GM19240 (cell line): ENCODE results near the gene MYO7B.
A peak's percentile ranks its signal among the peaks of the same experiment; 100 is the strongest.
"Not testable (repeated sequence)": the region's sequence is repeated elsewhere in the genome, so short reads cannot be mapped to it uniquely, and the experiment has no call there.

Experiments
- DNase-seq: peaks from one replicate; pipeline ENCODE4 v3.0.0; 2011; ENCODE audit warnings: low spot score; ENCODE audit not compliant: insufficient read length

MYO7B gene

GRCh38 chr2:127523269-127523939, 12.1 kb upstream of the MYO7B start:
- no peak for DNase-seq

DNA sequence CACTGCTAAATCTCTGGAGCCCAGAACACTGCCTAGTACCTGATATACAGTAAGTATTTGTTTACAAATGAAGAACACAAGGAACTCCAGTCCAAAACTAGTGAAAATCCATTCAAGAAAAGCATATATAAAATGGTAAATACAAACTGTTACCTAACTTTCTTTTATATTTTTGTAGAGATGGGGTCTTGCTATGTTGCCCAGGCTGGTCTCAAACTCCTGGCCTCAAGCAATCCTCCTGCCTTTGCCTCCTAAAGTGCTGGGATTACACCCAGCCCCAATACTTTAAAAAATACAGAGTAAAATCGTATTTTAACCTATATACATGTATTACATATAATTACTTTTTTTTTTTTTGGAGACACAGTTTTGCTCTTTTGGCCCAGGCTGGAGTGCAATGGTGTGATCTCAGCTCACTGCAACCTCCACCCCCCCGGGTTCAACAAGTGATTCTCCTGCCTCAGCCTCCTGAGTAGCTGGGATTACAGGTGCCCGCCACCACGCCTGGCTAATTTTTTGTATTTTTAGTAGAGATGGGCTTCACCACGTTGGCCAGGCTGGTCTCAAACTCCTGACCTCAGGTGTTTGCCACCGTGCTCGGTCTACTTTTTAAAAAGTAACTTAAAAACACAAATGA, 11.2 kb upstream of the MYO7B start:
- not testable (repeated sequence) for DNase-seq

DNA sequence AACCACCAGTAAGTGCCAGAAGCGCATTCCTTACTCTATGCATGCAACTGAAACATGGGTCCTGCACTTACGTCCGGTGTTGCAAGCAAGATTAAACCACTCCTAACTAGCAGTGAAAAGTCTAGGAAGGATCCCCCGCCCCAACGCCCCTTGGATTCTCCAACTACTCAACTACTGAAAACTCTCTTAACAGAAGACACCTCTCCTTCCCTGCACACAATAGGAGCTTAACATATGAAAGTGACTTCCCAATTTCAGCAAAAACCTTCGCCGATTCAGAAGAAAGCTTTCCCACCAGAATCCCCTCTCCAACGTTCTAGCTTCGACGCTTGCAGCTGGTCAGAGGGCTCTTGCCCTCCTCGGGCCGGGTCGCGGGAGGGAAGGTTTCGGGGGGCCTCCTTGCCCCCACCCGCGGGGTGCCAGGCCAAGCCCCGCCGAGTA, 9.8 kb upstream of the MYO7B start:
- DNase-seq: no peak

DNA sequence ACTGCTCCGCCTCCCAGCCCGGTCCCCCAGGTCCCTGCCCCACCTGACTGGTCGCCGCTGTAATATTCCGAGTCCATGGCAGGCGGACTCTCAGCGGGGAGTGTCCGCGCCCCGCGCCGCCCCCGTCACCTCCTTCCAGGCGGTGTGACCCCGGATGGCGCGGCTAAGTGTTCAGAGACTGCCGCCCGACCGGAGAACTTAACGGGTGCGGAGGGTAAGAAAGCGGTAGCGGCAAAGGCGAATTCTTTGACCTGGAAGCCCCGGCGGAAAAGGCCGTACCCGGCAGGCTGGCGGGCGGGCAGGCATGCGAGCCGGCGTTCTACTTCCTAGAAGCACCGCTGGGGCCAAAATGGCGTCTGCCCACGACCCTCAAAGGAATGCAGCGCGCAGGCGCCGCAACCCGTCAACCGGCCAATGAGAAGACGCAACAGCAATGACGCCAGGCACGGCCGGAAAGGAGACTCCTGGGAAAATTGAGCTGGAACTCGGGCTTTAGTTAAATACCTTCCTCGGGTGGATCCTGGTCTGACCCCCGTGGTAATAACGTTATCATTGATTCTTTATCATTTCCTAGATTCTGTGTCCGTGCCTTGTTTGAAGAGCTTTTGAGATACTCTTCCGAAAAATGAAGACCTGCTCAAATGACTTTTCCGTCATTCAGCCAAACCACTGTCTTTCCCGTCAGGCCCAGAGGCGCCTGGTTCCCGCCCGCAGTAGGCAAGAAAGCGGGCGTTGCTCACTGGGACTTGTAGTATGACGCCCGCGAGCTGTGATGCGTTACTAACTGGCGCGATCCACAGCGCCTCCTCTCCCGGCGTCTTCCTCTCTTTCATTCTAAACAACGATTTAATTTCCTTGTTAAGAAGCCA, 9.1 kb upstream of the MYO7B start, which contains the start of gene IWS1:
Gene IWS1, minus strand, starts transcription at position 358 of the 869 bp plus-strand sequence. Its CDS starts 281 bp downstream, at position 77.
- peak; percentile 90 for DNase-seq

GRCh38 chr2:127527001-127527804, 8.3 kb upstream of the MYO7B start:
- DNase-seq: no peak

DNA sequence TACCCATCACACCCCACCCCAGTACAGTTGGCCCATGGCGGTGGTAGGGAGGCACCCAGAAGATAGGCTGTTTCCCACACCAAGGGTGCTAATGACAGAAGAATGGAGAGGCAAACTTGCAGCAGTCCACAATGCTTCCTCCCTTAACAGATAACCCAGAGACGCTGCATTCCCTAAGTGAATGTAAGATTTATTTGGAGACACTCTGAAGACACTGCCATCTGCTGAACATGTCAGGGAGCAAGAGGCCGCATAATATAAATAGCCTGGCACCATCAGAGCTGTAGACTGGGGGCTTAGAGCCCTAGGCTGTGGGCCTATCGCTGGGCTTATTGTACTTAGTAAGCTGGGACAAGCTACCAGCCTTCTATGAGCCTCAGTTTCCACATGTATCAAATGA, 7.0 kb upstream of the MYO7B start:
- no peak for DNase-seq

DNA sequence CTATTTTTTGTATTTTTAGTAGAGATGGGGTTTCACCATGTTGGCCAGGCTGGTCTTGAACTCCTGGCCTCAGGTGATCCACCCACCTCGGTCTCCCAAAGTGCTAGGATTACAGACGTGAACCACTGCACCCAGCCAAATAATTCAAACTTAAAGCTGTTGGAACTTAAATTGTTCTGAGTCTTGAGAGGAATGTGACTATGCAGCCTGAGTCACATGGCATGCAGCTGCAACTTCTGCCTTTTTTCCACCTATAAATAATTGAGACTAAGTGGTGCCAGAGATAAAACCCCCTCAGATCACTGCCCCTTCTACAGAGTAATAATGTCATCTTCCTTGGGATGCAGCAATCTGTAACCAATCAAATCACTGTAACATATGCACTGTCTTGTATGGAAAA, 6.1 kb upstream of the MYO7B start:
- DNase-seq: not testable (repeated sequence)

DNA sequence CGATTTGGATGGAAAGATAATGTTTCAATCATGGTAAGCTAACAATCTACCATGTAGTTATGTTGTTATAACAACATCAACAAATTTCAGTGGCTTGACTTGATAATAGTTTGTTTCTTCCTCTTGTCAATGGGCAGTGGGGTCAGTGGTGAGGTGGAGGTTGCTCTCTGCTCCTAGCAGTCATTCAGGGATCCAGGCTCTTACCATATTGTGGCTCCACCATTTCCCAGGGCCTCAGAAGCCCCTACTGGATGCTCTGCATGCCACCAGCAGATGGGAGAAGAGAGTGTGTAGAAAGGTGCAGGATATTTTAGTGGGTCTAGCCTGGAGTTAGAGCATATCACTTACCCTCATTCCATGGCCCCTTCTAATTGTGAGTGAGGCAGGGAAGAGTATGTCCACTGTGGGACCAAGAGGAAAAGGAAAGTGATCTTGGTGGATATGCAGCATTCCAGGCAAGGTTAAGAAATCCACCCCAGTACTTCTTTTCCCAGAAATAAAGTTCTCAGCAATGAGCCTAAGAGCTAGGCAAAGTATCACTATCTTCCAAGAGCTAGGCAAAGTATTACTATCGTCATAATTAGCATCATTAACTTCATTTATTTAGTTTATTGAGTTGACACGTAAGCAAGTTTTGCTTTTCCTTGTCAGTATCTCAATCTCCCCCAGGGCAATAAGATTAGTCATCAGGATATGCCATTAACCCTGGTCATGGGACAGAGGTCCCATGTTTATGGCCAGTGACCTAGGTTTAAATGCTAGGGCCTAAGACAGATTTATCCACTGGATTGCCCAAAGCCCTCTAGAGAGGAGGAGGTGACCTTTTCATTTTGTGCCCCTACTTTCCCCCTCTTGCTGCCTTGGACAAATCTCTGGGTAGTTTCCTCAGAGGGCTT, 5.0 kb upstream of the MYO7B start:
- no peak for DNase-seq

DNA sequence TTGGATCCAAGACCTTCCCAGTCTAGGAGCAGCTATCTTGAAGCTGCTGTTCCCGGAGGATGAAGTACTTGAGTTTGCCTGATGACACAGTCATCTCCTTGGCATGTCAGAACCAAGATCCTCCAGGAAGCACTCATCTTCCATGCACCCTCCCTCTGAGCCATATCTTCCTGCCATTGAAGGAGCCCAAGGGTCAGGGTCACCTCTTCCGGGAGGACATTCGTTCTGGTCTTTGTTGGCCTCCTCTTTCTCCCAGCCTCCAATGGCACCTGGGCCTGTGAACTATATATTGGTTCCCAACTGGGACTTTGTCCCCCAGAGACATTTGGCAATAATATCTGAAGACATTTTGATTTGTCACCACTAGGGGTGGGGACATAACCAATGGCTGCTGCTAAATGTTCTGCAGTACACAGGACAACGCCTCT, 4.2 kb upstream of the MYO7B start:
- no peak for DNase-seq

GRCh38 chr2:127532296-127532695, 3.2 kb upstream of the MYO7B start:
- no peak for DNase-seq

GRCh38 chr2:127535918-127536317, 435 bp downstream of the MYO7B start:
- DNase-seq: no peak

DNA sequence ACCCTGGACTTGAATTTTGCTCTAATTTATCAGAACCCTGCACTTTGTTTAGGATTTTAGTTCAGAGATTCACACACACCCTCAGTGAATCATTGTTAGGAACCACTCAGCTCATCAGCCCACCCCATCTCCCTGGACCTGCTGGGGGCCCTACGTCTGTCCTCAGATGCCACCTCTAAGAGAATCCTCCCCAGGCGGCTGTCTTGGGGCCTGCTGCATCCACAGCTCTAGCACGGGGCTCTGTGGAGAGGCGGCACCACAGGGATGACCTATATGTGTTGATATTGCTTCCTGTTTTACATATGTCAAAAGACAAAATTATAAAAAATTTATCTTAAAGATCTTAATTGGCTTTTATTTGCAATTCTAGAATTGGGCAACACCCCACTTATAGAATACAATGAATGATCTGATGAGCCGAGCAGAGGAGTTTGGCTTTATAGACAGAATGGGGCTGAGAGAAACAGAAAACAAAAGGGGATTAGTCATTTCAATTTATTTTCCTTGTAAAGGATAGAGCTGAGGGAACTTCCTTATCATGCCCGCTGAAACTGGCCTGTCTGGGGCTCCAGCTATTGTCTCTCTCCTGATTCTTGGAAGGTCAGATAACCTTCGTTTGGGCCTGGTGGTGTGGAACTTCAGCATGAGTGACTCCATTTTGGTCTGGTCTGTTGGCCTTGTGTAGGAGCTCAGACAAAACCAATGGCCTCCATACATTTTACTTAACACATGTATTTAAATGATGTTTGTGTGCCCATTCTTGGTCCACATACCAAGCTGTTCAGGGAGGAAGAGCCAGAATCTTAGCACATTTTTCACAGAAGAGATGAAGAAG, 1.4 kb downstream of the MYO7B start:
- DNase-seq: no peak

GRCh38 chr2:127537644-127538043, 2.2 kb downstream of the MYO7B start:
- no peak for DNase-seq

GRCh38 chr2:127541809-127542208, 6.3 kb downstream of the MYO7B start:
- DNase-seq: no peak

- no peak for DNase-seq
Measured at GRCh38 chr2:127542231-127542630, 6.7 kb downstream of the MYO7B start.

DNA sequence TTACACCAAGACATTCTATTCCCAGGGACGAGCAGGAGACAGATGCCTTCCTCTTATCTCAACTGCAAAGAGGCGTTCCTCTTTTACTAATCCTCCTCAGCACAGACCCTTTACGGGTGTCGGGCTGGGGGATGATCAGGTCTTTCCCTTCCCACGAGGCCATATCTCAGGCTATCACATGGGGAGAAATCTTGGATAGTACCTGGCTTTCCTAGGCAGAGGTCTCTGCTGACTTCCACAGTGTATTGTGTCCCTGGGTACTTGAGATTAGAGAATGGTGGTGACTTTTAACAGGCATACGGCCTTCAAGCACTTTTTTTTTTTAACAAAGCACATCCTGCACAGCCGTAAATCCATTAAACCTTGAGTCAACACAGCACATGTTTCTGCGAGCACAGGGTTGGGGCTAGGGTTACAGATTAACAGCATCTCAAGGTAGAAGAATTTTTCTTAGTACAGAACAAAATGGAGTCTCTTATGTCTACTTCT, 7.6 kb downstream of the MYO7B start:
- not testable (repeated sequence) for DNase-seq

- no peak for DNase-seq
Measured at GRCh38 chr2:127545189-127545588, 9.7 kb downstream of the MYO7B start.

DNA sequence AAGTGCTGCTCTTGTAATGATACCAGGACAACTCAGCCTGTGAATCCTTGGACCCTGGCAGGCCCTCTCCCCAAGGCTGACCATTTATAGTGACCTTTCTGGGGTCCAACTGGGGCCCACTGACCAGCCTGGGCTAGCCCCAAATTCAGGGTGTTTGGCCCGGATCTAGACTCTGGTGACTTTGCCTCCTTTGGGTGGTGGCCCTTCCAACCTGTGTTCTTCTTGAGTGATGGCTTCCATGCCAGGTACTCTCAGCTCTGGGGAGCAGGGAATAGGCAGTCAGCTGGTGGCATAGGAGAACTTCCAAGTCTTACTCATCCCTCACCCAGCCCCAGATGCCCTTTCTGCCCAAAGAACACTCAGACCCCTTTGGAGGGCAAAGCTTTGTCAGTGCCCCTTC, 10.3 kb downstream of the MYO7B start:
- DNase-seq: no peak

DNA sequence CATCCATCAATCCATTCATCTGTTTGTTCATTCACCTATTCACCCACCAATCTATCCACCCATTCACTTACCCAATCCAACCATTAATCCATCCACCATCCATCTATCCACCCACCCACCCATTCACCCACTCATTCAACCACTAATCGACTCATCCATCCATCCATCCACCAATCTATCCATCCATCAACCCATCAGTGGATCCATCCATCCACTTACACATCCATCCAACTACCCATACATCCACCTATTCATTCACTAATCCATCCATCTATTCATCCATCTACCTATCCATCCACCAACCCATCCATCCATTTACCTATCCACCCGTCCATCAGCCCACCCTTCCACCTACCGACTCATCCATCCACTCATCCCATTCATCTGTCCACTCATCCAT, 11.3 kb downstream of the MYO7B start:
- no peak for DNase-seq
